Epidermal melanocyte (primary cell): Measurements from ENCODE around the gene PRKCA.

Experiments used
- DNase-seq: peaks from one replicate; pipeline ENCODE4 v3.0.0; 2011; ENCODE audit warnings: low spot score; ENCODE audit not compliant: insufficient read length

PRKCA gene

GRCh38 chr17:66570447-66571195 is 268.2 kb downstream of the PRKCA start:
- DNase-seq: no peak

GRCh38 chr17:66571745-66572144 is 269.3 kb downstream of the PRKCA start:
- no peak for DNase-seq

- DNase-seq: no peak
Observed at GRCh38 chr17:66573078-66573477, 270.7 kb downstream of the PRKCA start.

- no peak for DNase-seq
Observed at GRCh38 chr17:66574123-66574522, 271.7 kb downstream of the PRKCA start.

- no peak for DNase-seq
Observed at GRCh38 chr17:66576473-66576872, 274.1 kb downstream of the PRKCA start.

- DNase-seq: no peak
Observed at GRCh38 chr17:66577041-66577440, 274.6 kb downstream of the PRKCA start.

- no peak for DNase-seq
Observed at GRCh38 chr17:66578781-66579489, 276.5 kb downstream of the PRKCA start.

- DNase-seq: no peak
Observed at GRCh38 chr17:66579556-66579955, 277.1 kb downstream of the PRKCA start.

- no peak for DNase-seq
Observed at GRCh38 chr17:66580184-66580955, 278.0 kb downstream of the PRKCA start.

- DNase-seq: peak; percentile 29
Observed at GRCh38 chr17:66580956-66581391, 278.6 kb downstream of the PRKCA start.

GRCh38 chr17:66582373-66583111 is 280.1 kb downstream of the PRKCA start:
- no peak for DNase-seq

- no peak for DNase-seq
Observed at GRCh38 chr17:66583112-66583748, 280.8 kb downstream of the PRKCA start.

GRCh38 chr17:66584927-66585326 is 282.5 kb downstream of the PRKCA start:
- no peak for DNase-seq

- DNase-seq: no peak
Observed at GRCh38 chr17:66585472-66585871, 283.1 kb downstream of the PRKCA start.

- DNase-seq: no peak
Observed at GRCh38 chr17:66589892-66590291, 287.5 kb downstream of the PRKCA start.

GRCh38 chr17:66593116-66593515 is 290.7 kb downstream of the PRKCA start:
- no peak for DNase-seq

- DNase-seq: no peak
Observed at GRCh38 chr17:66595893-66596292, 293.5 kb downstream of the PRKCA start.

GRCh38 chr17:66602659-66603384 is 300.4 kb downstream of the PRKCA start:
- DNase-seq: no peak

GRCh38 chr17:66604376-66604775 is 302.0 kb downstream of the PRKCA start:
- no peak for DNase-seq

- no peak for DNase-seq
Observed at GRCh38 chr17:66605541-66605940, 303.1 kb downstream of the PRKCA start.
